Measurements from ENCODE around the gene ACER3. TPM values are rescaled to one million over a fixed set of nuclear protein-coding genes. Genes with fewer than 3 reads are reported as not detected.

ACER3 gene
- total and polyA plus RNA-seq, 2 experiments from 2014 or later: 17.1 to 18.3 TPM

GRCh38 chr11:76834151-76834550 lies 26.6 kb upstream of the ACER3 start:
- H3K4me2 ChIP-seq: no peak overlapping the region
- DNase-seq (ENCODE audit: low spot score): peak; percentile 19
- H3K79me2 ChIP-seq: no peaks in the 10 kb centered on the region
- no peaks in the 10 kb centered on the region for H3K27me3 ChIP-seq
- H3K9me2 ChIP-seq (replicated peaks; ENCODE audit: insufficient read depth): no peaks in the 10 kb centered on the region
- 58% methylated on average over 3 of the region's 3 CpGs for WGBS (ENCODE audit: low lambda C conversion rate, missing lambda C conversion rate)
- H2AFZ ChIP-seq: no peak overlapping the region
- no peaks in the 10 kb centered on the region for H4K20me1 ChIP-seq (ENCODE audit: insufficient read depth, poor library complexity, severe bottlenecking)
- TF ChIP-seq CTCF (IDR thresholded peaks at IDR 0.05; ENCODE audit: poor library complexity) (no peak), EZH2 (IDR thresholded peaks at IDR 0.05; ENCODE audit: borderline replicate concordance) (no peak), EZH2phosphoT487 (IDR thresholded peaks at IDR 0.05; ENCODE audit: low read depth, severe bottlenecking, unreplicated experiment) (no peak)
- H3K9me3 ChIP-seq (ENCODE audit: low read depth): no peaks in the 10 kb centered on the region
- no peak overlapping the region for H3K4me3 ChIP-seq
- no peaks in the 10 kb centered on the region for H3K36me3 ChIP-seq (replicated peaks; ENCODE audit: insufficient read depth, low read depth)
- no peak overlapping the region for H3K27ac ChIP-seq
- peaks cover 13% of the 10 kb centered on the region for H3K4me1 ChIP-seq (ENCODE audit: insufficient read depth)

GRCh38 chr11:76835036-76835435 lies 25.7 kb upstream of the ACER3 start:
- H3K36me3 ChIP-seq (replicated peaks; ENCODE audit: insufficient read depth, low read depth): no peaks in the 10 kb centered on the region
- TF ChIP-seq EZH2phosphoT487 (IDR thresholded peaks at IDR 0.05; ENCODE audit: low read depth, severe bottlenecking, unreplicated experiment): no peak
- TF ChIP-seq EZH2 (IDR thresholded peaks at IDR 0.05; ENCODE audit: borderline replicate concordance): no peak
- TF ChIP-seq CTCF (IDR thresholded peaks at IDR 0.05; ENCODE audit: poor library complexity): no peak
- WGBS (ENCODE audit: low lambda C conversion rate, missing lambda C conversion rate): 66% methylated on average over 2 of the region's 2 CpGs

GRCh38 chr11:76835928-76836612 lies 24.6 kb upstream of the ACER3 start:
- DNase-seq (ENCODE audit: low spot score): peak; percentile 53
- Histone ChIP-seq H3K79me2 (no peaks in the 10 kb centered on the region), H3K4me3 (no peak overlapping the region), H3K27ac (no peak overlapping the region), H3K9me3 (ENCODE audit: low read depth) (no peaks in the 10 kb centered on the region), H3K36me3 (replicated peaks; ENCODE audit: insufficient read depth, low read depth) (no peaks in the 10 kb centered on the region), H3K4me1 (ENCODE audit: insufficient read depth) (peaks cover 6% of the 10 kb centered on the region), H3K27me3 (no peaks in the 10 kb centered on the region), H3K9me2 (replicated peaks; ENCODE audit: insufficient read depth) (no peaks in the 10 kb centered on the region), H3K4me2 (no peak overlapping the region), H2AFZ (no peak overlapping the region), H4K20me1 (ENCODE audit: insufficient read depth, poor library complexity, severe bottlenecking) (no peaks in the 10 kb centered on the region)
- 74% methylated on average over 5 of the region's 5 CpGs for WGBS (ENCODE audit: low lambda C conversion rate, missing lambda C conversion rate)
- TF ChIP-seq CTCF (IDR thresholded peaks at IDR 0.05; ENCODE audit: poor library complexity) (no peak), EZH2phosphoT487 (IDR thresholded peaks at IDR 0.05; ENCODE audit: low read depth, severe bottlenecking, unreplicated experiment) (no peak), EZH2 (IDR thresholded peaks at IDR 0.05; ENCODE audit: borderline replicate concordance) (no peak)

More at GRCh38 chr11:76835036-76835435, 25.7 kb upstream of the ACER3 start:
- no peak overlapping the region for H2AFZ ChIP-seq
- no peaks in the 10 kb centered on the region for H3K9me3 ChIP-seq (ENCODE audit: low read depth)
- no peak for DNase-seq (ENCODE audit: low spot score)
- H3K79me2 ChIP-seq: no peaks in the 10 kb centered on the region
- no peak overlapping the region for H3K4me3 ChIP-seq
- peaks cover 14% of the 10 kb centered on the region for H3K4me1 ChIP-seq (ENCODE audit: insufficient read depth)
- no peaks in the 10 kb centered on the region for H3K9me2 ChIP-seq (replicated peaks; ENCODE audit: insufficient read depth)
- H3K27me3 ChIP-seq: no peaks in the 10 kb centered on the region
- H3K27ac ChIP-seq: no peak overlapping the region
- H4K20me1 ChIP-seq (ENCODE audit: insufficient read depth, poor library complexity, severe bottlenecking): no peaks in the 10 kb centered on the region
- H3K4me2 ChIP-seq: no peak overlapping the region

All from hepatocyte (in vitro differentiated cells).